Muscle layer of colon (tissue), 2 donors: Measurements from ENCODE around the gene MYL5.
A peak's percentile ranks its signal among the peaks of the same experiment; 100 is the strongest.

Experiments used
- H3K27ac ChIP-seq: one replicate; pipeline ENCODE4 v1.7.0; 2013; ENCODE audit warnings: low read depth, mild to moderate bottlenecking, low read length, moderate library complexity
- H3K27me3 ChIP-seq, 2 donors: one replicate each; pipeline ENCODE4 v1.7.0; 2013; ENCODE audit warnings: low read length in 2 of 2, mild to moderate bottlenecking in 2 of 2; ENCODE audit not compliant: insufficient read depth in 2 of 2, control insufficient read depth in 1 of 2
- H3K36me3 ChIP-seq: one replicate; pipeline ENCODE4 v1.7.0; 2013; ENCODE audit warnings: mild to moderate bottlenecking, low read length; ENCODE audit not compliant: insufficient read depth
- H3K4me1 ChIP-seq: one replicate; pipeline ENCODE4 v1.7.0; 2013; ENCODE audit warnings: mild to moderate bottlenecking, low read length; ENCODE audit not compliant: insufficient read depth
- H3K4me3 ChIP-seq, 2 donors: one replicate each; pipeline ENCODE4 v1.7.0; 2013; ENCODE audit warnings: low read length in 2 of 2, low read depth in 1 of 2, mild to moderate bottlenecking in 1 of 2, moderate library complexity in 1 of 2
- H3K9ac ChIP-seq: one replicate; pipeline ENCODE4 v1.7.0; 2013; ENCODE audit warnings: low read length
- H3K9me3 ChIP-seq: one replicate; pipeline ENCODE4 v1.7.0; 2013; ENCODE audit warnings: mild to moderate bottlenecking, low read length
- donor health status: abdominal sarcoma.
- donor health status: Adenocarcinoma of cecum.

Gene MYL5

GRCh38 chr4:674172-675035, at the start of gene MYL5, which contains the start of gene ATP5ME:
Gene MYL5, plus strand, starts transcription at chr4:674542. Its CDS starts 3,485 bp downstream, at chr4:678027.
Gene ATP5ME, minus strand, starts transcription at chr4:674276. Its CDS starts 29 bp downstream, at chr4:674247.
- peak within 1 kb of the TSS; percentile 80 for H3K27ac ChIP-seq
- peaks cover 19% of the 10 kb centered on the region for H3K4me1 ChIP-seq
- peaks cover 3 to 9% of the 10 kb centered on the region in 2 donors for H3K27me3 ChIP-seq
- peak within 1 kb of the TSS; percentile 71 to 91 for H3K4me3 ChIP-seq
- peak within 1 kb of the TSS; percentile 90 for H3K9ac ChIP-seq
- peaks cover 8% of the 10 kb centered on the region for H3K36me3 ChIP-seq
- H3K9me3 ChIP-seq, result no peaks in the 10 kb centered on the region

- no peak within 1 kb of the TSS for H3K4me3 ChIP-seq
Measured at GRCh38 chr4:624705-625590, 49.4 kb upstream of the MYL5 start, which contains the start of gene PDE6B. Gene PDE6B, plus strand, starts transcription at chr4:625573. Its CDS starts 54 bp downstream, at chr4:625627.

GRCh38 chr4:625631-626161, 48.6 kb upstream of the MYL5 start:
- H3K27me3 ChIP-seq, result peaks cover 0 to 10% of the 10 kb centered on the region in 2 donors

More at GRCh38 chr4:624705-625590, 49.4 kb upstream of the MYL5 start, which contains the start of gene PDE6B:
- peaks cover 0 to 10% of the 10 kb centered on the region in 2 donors for H3K27me3 ChIP-seq
- no peak within 1 kb of the TSS for H3K27ac ChIP-seq
- no peaks in the 10 kb centered on the region for H3K9me3 ChIP-seq
- H3K36me3 ChIP-seq, result no peaks in the 10 kb centered on the region
- H3K9ac ChIP-seq, result no peak within 1 kb of the TSS
- no peaks in the 10 kb centered on the region for H3K4me1 ChIP-seq

GRCh38 chr4:626201-627091, 47.9 kb upstream of the MYL5 start:
- H3K4me3 ChIP-seq, result no peak overlapping the region
- H3K36me3 ChIP-seq, result no peaks in the 10 kb centered on the region
- peaks cover 0 to 10% of the 10 kb centered on the region in 2 donors for H3K27me3 ChIP-seq
- no peaks in the 10 kb centered on the region for H3K4me1 ChIP-seq
- H3K9ac ChIP-seq, result no peak overlapping the region
- H3K27ac ChIP-seq, result no peak overlapping the region
- H3K9me3 ChIP-seq, result no peaks in the 10 kb centered on the region

More at GRCh38 chr4:625631-626161, 48.6 kb upstream of the MYL5 start:
- no peak overlapping the region for H3K27ac ChIP-seq
- no peaks in the 10 kb centered on the region for H3K36me3 ChIP-seq
- H3K4me1 ChIP-seq, result no peaks in the 10 kb centered on the region
- H3K4me3 ChIP-seq, result no peak overlapping the region
- H3K9ac ChIP-seq, result no peak overlapping the region
- no peaks in the 10 kb centered on the region for H3K9me3 ChIP-seq

- H3K36me3 ChIP-seq, result no peaks in the 10 kb centered on the region
- no peak overlapping the region for H3K4me3 ChIP-seq
- H3K27ac ChIP-seq, result no peak overlapping the region
- H3K9ac ChIP-seq, result no peak overlapping the region
- no peaks in the 10 kb centered on the region for H3K4me1 ChIP-seq
- peaks cover 0 to 10% of the 10 kb centered on the region in 2 donors for H3K27me3 ChIP-seq
- no peaks in the 10 kb centered on the region for H3K9me3 ChIP-seq
Measured at GRCh38 chr4:627347-628125, 46.8 kb upstream of the MYL5 start.

- Histone ChIP-seq H3K36me3 (no peaks in the 10 kb centered on the region), H3K4me3 (no peak overlapping the region), H3K9ac (no peak overlapping the region), H3K27ac (no peak overlapping the region), H3K27me3 (peaks cover 0 to 10% of the 10 kb centered on the region in 2 donors), H3K4me1 (no peaks in the 10 kb centered on the region), H3K9me3 (no peaks in the 10 kb centered on the region)
Measured at GRCh38 chr4:628311-628741, 46.0 kb upstream of the MYL5 start.

- H3K27me3 ChIP-seq, result peaks cover 0 to 10% of the 10 kb centered on the region in 2 donors
- H3K4me1 ChIP-seq, result no peaks in the 10 kb centered on the region
- no peaks in the 10 kb centered on the region for H3K9me3 ChIP-seq
- no peak overlapping the region for H3K4me3 ChIP-seq
- no peak overlapping the region for H3K9ac ChIP-seq
- H3K27ac ChIP-seq, result no peak overlapping the region
- no peaks in the 10 kb centered on the region for H3K36me3 ChIP-seq
Measured at GRCh38 chr4:628821-629635, 45.3 kb upstream of the MYL5 start.

GRCh38 chr4:629636-629914, 44.8 kb upstream of the MYL5 start:
- Histone ChIP-seq H3K36me3 (no peaks in the 10 kb centered on the region), H3K4me1 (no peaks in the 10 kb centered on the region), H3K9me3 (no peaks in the 10 kb centered on the region), H3K27ac (no peak overlapping the region), H3K27me3 (peaks cover 0 to 10% of the 10 kb centered on the region in 2 donors), H3K4me3 (no peak overlapping the region), H3K9ac (no peak overlapping the region)

GRCh38 chr4:629915-630641, 44.3 kb upstream of the MYL5 start:
- peaks cover 0 to 10% of the 10 kb centered on the region in 2 donors for H3K27me3 ChIP-seq
- H3K27ac ChIP-seq, result no peak overlapping the region

More at GRCh38 chr4:629915-630641, 44.3 kb upstream of the MYL5 start:
- H3K4me3 ChIP-seq, result no peak overlapping the region
- no peaks in the 10 kb centered on the region for H3K4me1 ChIP-seq
- no peaks in the 10 kb centered on the region for H3K36me3 ChIP-seq
- H3K9ac ChIP-seq, result no peak overlapping the region
- H3K9me3 ChIP-seq, result no peaks in the 10 kb centered on the region
